Panc1 (cell line): Measurements from ENCODE around the gene GNA12. TPM values are rescaled to one million over a fixed set of nuclear protein-coding genes. Genes with fewer than 3 reads are reported as not detected.

Experiments
- ATAC-seq: fragments of 200-7000 bp; cut with Tn5 transposase; 2 replicates; pipeline ENCODE4 v1.9.1; 2020; ENCODE audit warnings: mild to moderate bottlenecking, moderate library complexity
- BruUV-seq: library from RNA; stranded (reverse); fragments of 400-500 nt; replicated peaks from 2 replicates; lab custom pipeline; 2021; lab: Mats Ljungman, UMichigan
- CTCF ChIA-PET: fragments of 300-600 bp; sonication (Branson Sonifier 250); formaldehyde crosslinking; loops from one replicate; lab custom pipeline; 2022; ENCODE audit warnings: antibody characterized with exemption; lab: Charles Lee
- POLR2A ChIA-PET: fragments of 300-600 bp; sonication (Branson Sonifier 250); formaldehyde crosslinking; loops from one replicate; lab custom pipeline; 2022; ENCODE audit warnings: antibody characterized with exemption; lab: Charles Lee
- DNase-seq: peaks from one replicate; pipeline ENCODE4 v3.0.0-alpha.2; 2010; ENCODE audit warnings: low read depth, low spot score
- H3K27ac ChIP-seq: 2 replicates; pipeline ENCODE4 v1.5.1; 2011; ENCODE audit warnings: mild to moderate bottlenecking, low read length, inconsistent platforms
- H3K27me3 ChIP-seq: fragments of 200-500 bp; sonication (Bioruptor generic); 2 replicates; pipeline ENCODE4 v1.6.0; 2014; ENCODE audit warnings: low read length, inconsistent platforms; ENCODE audit not compliant: control insufficient read depth, insufficient read depth
- H3K36me3 ChIP-seq: fragments of 200-500 bp; sonication (Bioruptor generic); 2 replicates; pipeline ENCODE4 v1.5.1; 2014; ENCODE audit warnings: inconsistent platforms, mild to moderate bottlenecking, low read length, moderate library complexity; ENCODE audit not compliant: control insufficient read depth, insufficient read depth
- H3K4me1 ChIP-seq: 2 replicates; pipeline ENCODE4 v1.5.1; 2011; ENCODE audit warnings: inconsistent platforms, mild to moderate bottlenecking, low read length, moderate library complexity; ENCODE audit not compliant: control insufficient read depth, insufficient read depth
- H3K4me3 ChIP-seq, 2 experiments: 2 replicates each; pipeline ENCODE4 v1.5.1; 2011 to 2012; ENCODE audit warnings: low read depth in 2 of 2, low read length in 2 of 2, mild to moderate bottlenecking in 2 of 2, inconsistent platforms in 1 of 2, moderate library complexity in 1 of 2
- H3K9me3 ChIP-seq: fragments of 200-500 bp; sonication (Bioruptor generic); 2 replicates; pipeline ENCODE4 v1.5.1; 2014; ENCODE audit warnings: low read depth, mild to moderate bottlenecking, inconsistent platforms, low read length, moderate library complexity; ENCODE audit not compliant: control insufficient read depth, insufficient read depth
- CTCF ChIP-seq: fragments of 450-650 bp; IDR thresholded peaks from 2 replicates; pipeline ENCODE4 v1.5.1; 2017; ENCODE audit warnings: mild to moderate bottlenecking
- POLR2AphosphoS5 ChIP-seq: IDR thresholded peaks from 2 replicates; pipeline ENCODE4 v1.6.1; 2012; ENCODE audit warnings: mild to moderate bottlenecking, low read depth, low read length, moderate library complexity
- REST ChIP-seq, 2 experiments: IDR thresholded peaks; 2 replicates each; pipeline ENCODE4 v1.6.1; 2011 to 2012; ENCODE audit warnings: low read depth in 2 of 2, control low read depth in 1 of 2, low read length in 1 of 2, mild to moderate bottlenecking in 1 of 2, moderate library complexity in 1 of 2; ENCODE audit not compliant: insufficient read depth in 1 of 2
- SIN3A ChIP-seq: IDR thresholded peaks from 2 replicates; pipeline ENCODE4 v1.6.1; 2012; ENCODE audit warnings: low read depth, mild to moderate bottlenecking, low read length, moderate library complexity, borderline replicate concordance; ENCODE audit not compliant: insufficient read depth
- TCF7L2 ChIP-seq: IDR thresholded peaks from 2 replicates; pipeline ENCODE4 v1.6.1; 2011; ENCODE audit warnings: mild to moderate bottlenecking, low read depth, low read length, inconsistent platforms
- in situ Hi-C: cut with HindIII; loops from 2 replicates; pipeline ENCODE4 v1.10.0; 2016; ENCODE audit warnings: low sequenced_read_pairs, low pct_unique_long_range_greater_than_20kb
- intact Hi-C: fragments of 100-400 bp; cut with micrococcal nuclease; formaldehyde crosslinking; loops from one replicate; pipeline ENCODE4 v1.10.0; 2022; ENCODE audit not compliant: unreplicated experiment
- total RNA-seq: library from RNA; stranded (reverse); gene quantifications from one replicate; pipeline ENCODE4 v1.2.1, GENCODE V29; 2021; ENCODE audit not compliant: unreplicated experiment

The GNA12 gene
- total RNA-seq, 1 experiment from 2014 or later, result 139 TPM

GRCh38 chr7:2684501-2684900, 159.6 kb downstream of the GNA12 start:
- intact Hi-C loops (loop anchor here (10.0 kb wide), 1 partner anchor 230 kb away; no protein-coding TSS in a partner anchor), in situ Hi-C loops (no loop called here)
- Histone ChIP-seq H3K9me3 (no peaks in the 10 kb centered on the region), H3K36me3 (no peaks in the 10 kb centered on the region), H3K27ac (no peak overlapping the region), H3K4me3 (no peak overlapping the region), H3K27me3 (peaks cover 3% of the 10 kb centered on the region; the same call in 1 of the 2 replicates), H3K4me1 (peaks cover 3% of the 10 kb centered on the region)
- TF ChIP-seq TCF7L2 (no peak), REST (IDR thresholded peaks at IDR 0.05; ENCODE audit: insufficient read depth in 1 of 2, low read depth in 2 of 2, low read length in 1 of 2) (no peak), CTCF (no peak), SIN3A (no peak), POLR2AphosphoS5 (no peak)
- POLR2A ChIA-PET, result no interaction called here
- CTCF ChIA-PET, result no interaction called here
- ATAC-seq, result no peak
- DNase-seq, result no peak
- no TSS peak for BruUV-seq

GRCh38 chr7:2681929-2682799, 161.9 kb downstream of the GNA12 start:
- TF ChIP-seq CTCF (no peak), TCF7L2 (no peak), POLR2AphosphoS5 (no peak), REST (IDR thresholded peaks at IDR 0.05; ENCODE audit: insufficient read depth in 1 of 2, low read depth in 2 of 2, low read length in 1 of 2) (no peak), SIN3A (no peak)
- ATAC-seq (no peak), DNase-seq (no peak)
- no peaks in the 10 kb centered on the region for H3K27me3 ChIP-seq
- H3K4me3 ChIP-seq, result no peak overlapping the region
- no peaks in the 10 kb centered on the region for H3K9me3 ChIP-seq
- ChIA-PET POLR2A (no interaction called here), CTCF (interaction anchor here (0.5 to 1.4 kb wide), 7 partner anchors 11 to 231 kb away, joined by 3 to 10 read pairs (median 4); no protein-coding TSS in a partner anchor)
- H3K4me1 ChIP-seq, result no peaks in the 10 kb centered on the region; the same call in 1 of the 2 replicates
- BruUV-seq, result no TSS peak
- H3K27ac ChIP-seq, result no peak overlapping the region
- in situ Hi-C loops, result no loop called here
- H3K36me3 ChIP-seq, result no peaks in the 10 kb centered on the region
- intact Hi-C loops, result loop anchor here (10.0 kb wide), 1 partner anchor 227 kb away; no protein-coding TSS in a partner anchor
